Hematopoietic multipotent progenitor cell treated with erythropoietin and hydrocortisone succinate and interleukin-3 and kit ligand, for 15 days (in vitro differentiated cells): ENCODE measurements around the gene SLC9A3.

Experiments used
- DNase-seq: peaks from one replicate; pipeline ENCODE4 v3.0.0-alpha.2; 2015; ENCODE audit warnings: low spot score

Gene SLC9A3

GRCh38 chr5:504326-505154 lies 19.7 kb downstream of the SLC9A3 start:
- no peak for DNase-seq

GRCh38 chr5:502325-503079 lies 21.7 kb downstream of the SLC9A3 start:
- DNase-seq, result no peak

- DNase-seq, result no peak
Observed at GRCh38 chr5:501831-502184, 22.4 kb downstream of the SLC9A3 start.

- no peak for DNase-seq
Observed at GRCh38 chr5:501105-501830, 23.0 kb downstream of the SLC9A3 start.

GRCh38 chr5:500491-500890 lies 23.8 kb downstream of the SLC9A3 start:
- DNase-seq, result no peak

GRCh38 chr5:499233-500209 lies 24.7 kb downstream of the SLC9A3 start:
- DNase-seq, result no peak

- DNase-seq, result no peak
Observed at GRCh38 chr5:497871-498509, 26.3 kb downstream of the SLC9A3 start.

- DNase-seq, result no peak
Observed at GRCh38 chr5:497090-497700, 27.1 kb downstream of the SLC9A3 start.

- no peak for DNase-seq
Observed at GRCh38 chr5:496028-496427, 28.2 kb downstream of the SLC9A3 start.

- no peak for DNase-seq
Observed at GRCh38 chr5:494667-495255, 29.5 kb downstream of the SLC9A3 start.

GRCh38 chr5:493758-494157 lies 30.5 kb downstream of the SLC9A3 start:
- DNase-seq, result no peak

GRCh38 chr5:493119-493701 lies 31.0 kb downstream of the SLC9A3 start:
- DNase-seq, result no peak

- no peak for DNase-seq
Observed at GRCh38 chr5:492314-492893, 31.8 kb downstream of the SLC9A3 start.

- no peak for DNase-seq
Observed at GRCh38 chr5:491856-492155, 32.4 kb downstream of the SLC9A3 start.

GRCh38 chr5:491119-491855 lies 33.0 kb downstream of the SLC9A3 start:
- DNase-seq, result no peak

- no peak for DNase-seq
Observed at GRCh38 chr5:490116-491106, 33.8 kb downstream of the SLC9A3 start.

GRCh38 chr5:489689-490080 lies 34.6 kb downstream of the SLC9A3 start:
- no peak for DNase-seq
